Stimulated activated CD8-positive, alpha-beta memory T cell treated with anti-CD3 and anti-CD28 coated beads, Interleukin-4, amount 100 ng/mL, for 1 hour (primary cell): Measurements from ENCODE around the gene CHI3L2.
"Not testable (repeated sequence)": the region's sequence is repeated elsewhere in the genome, so short reads cannot be mapped to it uniquely, and the experiment has no call there.

Source experiments
- DNase-seq, 2 donors: peaks; one replicate each; pipeline ENCODE4 v3.0.0-alpha.2; 2020; ENCODE audit warnings: low read depth in 2 of 2, low spot score in 1 of 2

The CHI3L2 gene

GRCh38 chr1:111201275-111202090 is 26.0 kb upstream of the CHI3L2 start:
- DNase-seq: no peak

GRCh38 chr1:111202366-111202706 is 25.2 kb upstream of the CHI3L2 start:
- DNase-seq: no peak

- DNase-seq: no peak
Measured at GRCh38 chr1:111202707-111203623, 24.5 kb upstream of the CHI3L2 start.

GRCh38 chr1:111203681-111204200 is 23.8 kb upstream of the CHI3L2 start:
- DNase-seq: peak; percentile 72 to 81

GRCh38 chr1:111204201-111204982 is 23.1 kb upstream of the CHI3L2 start:
- DNase-seq: peak in 1 of 2 donors; percentile 65

GRCh38 chr1:111204983-111205713 is 22.4 kb upstream of the CHI3L2 start:
- DNase-seq: no peak

- DNase-seq: no peak
Measured at GRCh38 chr1:111205714-111206050, 21.8 kb upstream of the CHI3L2 start.

- DNase-seq: no peak
Measured at GRCh38 chr1:111208921-111209320, 18.6 kb upstream of the CHI3L2 start.

GRCh38 chr1:111209622-111210021 is 17.9 kb upstream of the CHI3L2 start:
- DNase-seq: no peak

- DNase-seq: no peak
Measured at GRCh38 chr1:111211921-111212320, 15.6 kb upstream of the CHI3L2 start.

GRCh38 chr1:111212634-111213335 is 14.7 kb upstream of the CHI3L2 start:
- no peak for DNase-seq

- no peak for DNase-seq
Measured at GRCh38 chr1:111213412-111213811, 14.1 kb upstream of the CHI3L2 start.

- no peak for DNase-seq
Measured at GRCh38 chr1:111214074-111214801, 13.3 kb upstream of the CHI3L2 start.

- no peak for DNase-seq
Measured at GRCh38 chr1:111214884-111215283, 12.6 kb upstream of the CHI3L2 start.

- not testable (repeated sequence) for DNase-seq
Measured at GRCh38 chr1:111215285-111215684, 12.2 kb upstream of the CHI3L2 start.

GRCh38 chr1:111216751-111217150 is 10.8 kb upstream of the CHI3L2 start:
- DNase-seq: no peak

GRCh38 chr1:111217183-111217910 is 10.2 kb upstream of the CHI3L2 start:
- no peak for DNase-seq

GRCh38 chr1:111218701-111219556 is 8.6 kb upstream of the CHI3L2 start:
- no peak for DNase-seq
